HG03342 (cell line): Measurements from ENCODE around the gene LRRC74A.
A peak's percentile ranks its signal among the peaks of the same experiment; 100 is the strongest.
"Not testable (repeated sequence)": the region's sequence is repeated elsewhere in the genome, so short reads cannot be mapped to it uniquely, and the experiment has no call there.

Experiments
- ATAC-seq: cut with Tn5 transposase; IDR thresholded peaks from one replicate; pipeline ENCODE4 v1.9.1; 2021; ENCODE audit warnings: mild to moderate bottlenecking, moderate library complexity; ENCODE audit not compliant: unreplicated experiment

The LRRC74A gene

GRCh38 chr14:76883447-76883846 is 57.2 kb downstream of the LRRC74A start:
- no peak for ATAC-seq

- no peak for ATAC-seq
These were observed 58.2 kb downstream of the LRRC74A start for GRCh38 chr14:76884394-76884793.

DNA sequence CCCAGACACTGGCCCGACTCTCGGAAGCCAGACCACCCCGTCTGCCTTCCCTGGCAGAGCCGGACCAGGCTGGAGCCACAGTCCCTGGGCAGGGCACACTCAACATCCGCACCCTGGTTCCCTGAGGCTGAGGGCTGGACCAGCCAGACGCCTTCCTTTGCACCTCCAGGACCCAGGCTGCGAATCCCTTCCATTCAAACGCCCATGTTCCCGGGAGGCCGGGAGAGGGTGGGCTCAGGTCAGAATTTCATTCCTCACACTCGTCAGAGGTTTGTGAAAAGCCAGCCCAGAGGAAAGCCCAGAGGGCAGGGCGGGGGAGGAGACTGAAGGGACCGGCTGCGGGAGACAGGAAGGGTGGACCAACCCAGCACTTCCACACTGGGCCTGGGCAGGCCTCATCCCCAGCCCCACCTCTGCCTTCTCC is 58.7 kb downstream of the LRRC74A start:
- no peak for ATAC-seq

- no peak for ATAC-seq
These were observed 61.0 kb downstream of the LRRC74A start for GRCh38 chr14:76887191-76887590.

DNA sequence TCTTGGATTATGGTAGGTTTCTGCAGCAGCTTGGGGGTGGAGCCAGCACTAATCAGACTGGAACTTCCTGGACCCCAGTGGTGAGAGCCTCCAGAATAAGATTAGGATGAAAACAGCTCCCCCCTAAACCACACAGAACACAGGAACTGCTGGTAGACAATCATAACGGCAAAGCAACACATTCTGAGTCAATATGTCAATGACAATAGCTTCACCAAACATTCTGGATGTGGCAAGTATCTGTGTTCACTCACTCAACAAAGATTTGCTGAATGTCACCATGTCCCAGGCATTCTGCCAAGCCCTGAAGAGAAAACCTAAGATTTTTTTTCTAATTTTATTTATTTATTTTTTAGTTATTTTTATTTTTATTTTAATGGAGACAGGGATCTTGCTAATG is 65.2 kb downstream of the LRRC74A start:
- ATAC-seq = no peak

GRCh38 chr14:76894308-76894707 is 68.1 kb downstream of the LRRC74A start:
- no peak for ATAC-seq

- not testable (repeated sequence) for ATAC-seq
These were observed 71.8 kb downstream of the LRRC74A start for GRCh38 chr14:76898006-76898405.

- ATAC-seq = no peak
These were observed 74.5 kb downstream of the LRRC74A start for GRCh38 chr14:76900682-76901081.

- no peak for ATAC-seq
These were observed 75.2 kb downstream of the LRRC74A start for GRCh38 chr14:76901171-76902055.

GRCh38 chr14:76902591-76902990 is 76.4 kb downstream of the LRRC74A start:
- ATAC-seq = no peak

DNA sequence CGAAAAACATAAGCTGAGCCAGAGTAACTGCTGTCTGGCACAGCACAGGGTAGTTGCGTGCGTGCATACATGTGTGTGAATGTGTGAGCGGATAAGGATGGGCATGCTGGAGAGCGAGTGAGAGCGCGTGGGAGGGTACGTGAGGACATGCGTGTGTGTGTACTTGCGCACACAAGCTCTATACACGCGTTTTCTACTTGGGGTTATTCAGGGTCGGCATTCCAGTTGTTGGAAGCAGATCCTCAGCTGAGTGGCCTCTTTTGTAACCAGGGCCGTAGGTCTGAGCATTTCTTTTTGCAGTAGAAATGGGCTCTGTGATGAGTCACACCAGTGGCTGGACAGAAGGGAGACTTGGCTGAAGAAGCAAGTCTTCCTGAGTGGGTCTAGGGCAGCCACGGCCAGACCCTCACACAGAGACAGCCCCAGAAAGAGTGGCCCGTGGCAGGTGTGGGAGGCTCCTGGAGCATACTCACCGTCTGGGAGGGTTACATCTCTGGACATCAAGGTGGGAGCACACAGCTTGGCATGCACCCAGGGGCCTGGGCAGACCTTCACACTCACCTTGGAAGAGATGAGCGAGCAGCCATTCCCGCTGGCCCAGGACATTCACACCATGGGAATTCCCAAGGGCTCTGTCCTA is 78.0 kb downstream of the LRRC74A start:
- ATAC-seq = no peak

DNA sequence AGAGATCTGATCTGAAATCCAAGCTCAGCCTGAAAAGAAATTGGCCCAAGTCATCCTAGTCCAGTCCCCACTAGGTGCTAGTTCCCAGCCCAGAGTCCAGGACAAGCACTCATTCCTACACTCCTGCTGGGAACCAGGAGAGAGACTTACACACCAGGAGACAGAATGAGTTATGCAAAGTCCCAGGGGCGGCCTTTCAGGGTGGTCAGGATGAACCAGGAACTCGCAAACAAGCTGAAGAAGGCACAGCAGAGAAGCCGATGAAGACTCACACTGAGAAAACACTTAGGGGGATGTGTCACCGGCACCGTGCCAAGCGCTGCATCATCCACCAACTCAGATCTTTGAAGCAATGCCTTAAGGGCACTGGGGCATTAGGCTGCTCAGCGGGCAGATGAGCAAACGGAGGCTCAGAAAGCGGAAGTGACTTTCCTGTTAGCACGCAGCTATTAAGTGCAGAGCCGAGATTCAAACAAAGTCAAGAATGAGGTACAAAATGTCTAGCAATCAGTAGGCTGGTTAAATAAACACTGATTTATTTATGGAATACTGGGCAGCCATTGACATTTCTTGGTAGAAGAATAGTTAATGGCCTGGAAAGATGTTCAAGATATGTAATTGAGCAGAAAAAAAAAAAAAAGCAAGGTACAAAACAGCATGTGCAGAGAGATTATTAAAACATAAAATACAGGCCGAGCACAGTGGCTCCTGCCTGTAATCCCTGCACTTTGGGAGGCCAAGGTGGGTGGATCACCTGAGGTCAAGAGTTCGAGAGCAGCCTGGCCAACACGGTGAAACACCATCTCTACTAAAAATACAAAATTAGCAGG is 78.7 kb downstream of the LRRC74A start:
- peak; percentile 60 for ATAC-seq

- peak; percentile 47 for ATAC-seq
These were observed 82.6 kb downstream of the LRRC74A start for GRCh38 chr14:76908834-76909233.

GRCh38 chr14:76909266-76909665 is 83.1 kb downstream of the LRRC74A start:
- ATAC-seq = no peak

DNA sequence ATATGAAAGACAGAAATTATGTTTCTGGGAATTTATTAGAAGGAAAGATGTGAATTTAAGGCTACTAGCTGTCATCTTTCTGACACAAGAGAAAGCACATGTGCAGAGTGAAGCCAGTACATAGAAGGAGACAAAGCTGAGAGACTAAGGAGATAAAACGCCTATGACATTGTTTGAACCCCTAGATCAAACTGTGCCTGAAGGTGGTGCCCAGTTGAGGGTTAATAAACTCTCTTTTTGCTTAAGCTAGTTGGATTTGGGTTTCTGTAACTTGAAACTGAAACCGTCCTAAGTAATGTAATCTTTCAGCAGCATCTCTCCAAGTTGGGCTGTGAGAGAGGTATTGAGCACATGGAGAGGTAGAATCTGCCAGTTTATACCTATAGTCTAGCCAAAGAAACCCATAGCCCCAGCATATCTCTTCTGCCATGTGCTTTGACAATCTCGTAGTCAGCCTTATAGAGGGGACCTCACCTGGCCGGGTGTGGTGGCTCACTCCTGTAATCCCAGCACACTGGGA is 84.2 kb downstream of the LRRC74A start:
- no peak for ATAC-seq

- ATAC-seq = no peak
These were observed 85.3 kb downstream of the LRRC74A start for GRCh38 chr14:76911473-76911872.

DNA sequence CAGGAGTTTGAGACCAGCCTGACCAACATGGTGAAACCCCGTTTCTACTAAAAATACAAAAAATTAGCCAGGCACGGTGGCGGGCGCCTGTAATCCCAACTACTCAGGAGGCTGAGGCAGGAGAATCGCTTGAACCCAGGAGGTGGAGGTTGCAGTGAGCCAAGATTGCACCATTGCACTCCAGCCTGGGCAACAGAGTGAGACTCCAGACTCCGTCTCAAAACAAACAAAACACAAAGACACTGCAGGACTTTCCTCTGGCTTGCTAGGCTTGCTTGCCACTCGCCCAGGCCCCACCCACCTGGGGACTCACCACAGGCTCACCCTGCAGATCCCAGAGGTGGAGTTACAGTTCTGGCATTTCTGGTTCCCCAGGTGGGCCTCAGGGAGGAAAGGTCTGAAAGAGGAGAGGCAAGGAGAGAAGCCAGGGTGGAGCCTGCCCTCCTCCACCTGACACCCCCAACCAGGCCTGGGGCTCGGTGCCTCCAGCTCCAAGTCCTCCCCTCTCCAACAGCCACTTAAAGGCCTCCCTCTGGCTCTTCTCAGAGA is 88.4 kb downstream of the LRRC74A start:
- not testable (repeated sequence) for ATAC-seq

DNA sequence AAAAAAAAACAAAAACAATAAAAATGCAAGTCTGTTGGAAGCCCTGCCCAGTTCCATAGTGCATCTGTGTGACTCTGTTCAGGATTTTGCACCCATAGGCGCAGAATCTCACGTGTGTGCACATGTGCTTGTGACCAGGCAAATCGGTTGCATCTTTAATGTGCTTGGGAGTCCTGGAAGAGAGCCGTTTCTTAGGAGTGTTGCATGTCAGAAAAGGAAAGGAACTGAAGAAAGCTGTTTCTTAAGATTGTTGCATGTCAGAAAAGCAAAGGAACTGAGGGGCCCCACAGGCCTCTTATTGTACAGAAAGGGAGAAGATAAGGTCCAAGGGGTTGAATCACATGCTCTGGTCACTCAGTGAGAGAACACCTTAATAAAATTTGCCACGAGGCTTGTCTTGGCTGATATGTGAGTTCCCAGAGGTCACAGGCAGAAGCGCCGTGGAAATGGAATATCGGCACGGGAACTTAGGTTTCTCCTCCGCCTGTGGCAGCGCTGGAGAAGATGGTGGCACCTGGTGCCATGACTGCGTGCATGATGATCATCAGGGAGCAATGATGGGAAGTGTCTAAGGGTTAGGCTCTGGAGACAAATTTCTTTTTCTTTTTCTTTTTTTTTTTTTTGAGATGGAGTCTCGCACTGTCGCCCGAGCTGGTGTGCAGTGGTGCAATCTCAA is 90.0 kb downstream of the LRRC74A start:
- no peak for ATAC-seq

GRCh38 chr14:76917158-76917596 is 91.0 kb downstream of the LRRC74A start:
- no peak for ATAC-seq

DNA sequence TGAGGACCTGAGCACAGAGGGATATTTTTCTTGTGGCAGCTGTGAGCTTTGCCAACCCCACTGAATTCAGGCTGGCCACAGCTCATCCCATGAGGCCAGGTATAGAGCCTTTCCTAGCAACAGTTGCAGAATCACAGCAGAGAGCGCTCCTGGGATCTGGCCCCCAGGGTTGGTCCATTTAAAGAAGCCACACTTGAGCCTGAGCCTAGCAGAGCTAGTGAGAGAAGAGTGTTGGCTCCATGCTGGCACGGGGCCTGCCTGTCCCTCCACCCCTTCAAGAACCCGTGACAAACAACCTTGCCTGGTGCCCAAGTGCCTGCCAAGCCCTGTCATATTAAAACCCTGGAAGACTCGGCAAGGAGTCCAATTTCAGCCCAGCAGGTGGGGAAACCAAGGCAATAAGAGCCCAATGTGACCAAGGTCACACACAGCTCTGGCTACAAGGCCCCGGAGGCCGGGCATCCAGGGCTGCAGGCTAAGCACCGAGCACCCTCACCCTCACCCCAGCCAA is 91.6 kb downstream of the LRRC74A start:
- ATAC-seq = no peak
